Adrenal gland (tissue), 5 donors: ENCODE results near the gene CKAP2L.

Source experiments
- POLR2A ChIP-seq, 2 donors: fragments of 450-650 bp; IDR thresholded peaks; one replicate each; pipeline ENCODE4 v1.6.1; 2017; ENCODE audit warnings: antibody characterized with exemption in 2 of 2, mild to moderate bottlenecking in 2 of 2, moderate library complexity in 1 of 2
- TF ChIP-seq, protein P1 (sequence below), 6 experiments: fragments of 450-650 bp in 4 of 6; fragments of 200-600 bp in 2 of 6; sonication (generic) in 1 of 6; IDR thresholded peaks; 1 replicate in 5 of 6; 2 replicates in 1 of 6; pipeline versions ENCODE4 v1.5.1 to v1.8.0; 2016 to 2021; ENCODE audit warnings: antibody characterized with exemption in 6 of 6, mild to moderate bottlenecking in 2 of 6, moderate library complexity in 1 of 6
- donor health status: DM: no; HTN: no; CAD: no.

DNA sequence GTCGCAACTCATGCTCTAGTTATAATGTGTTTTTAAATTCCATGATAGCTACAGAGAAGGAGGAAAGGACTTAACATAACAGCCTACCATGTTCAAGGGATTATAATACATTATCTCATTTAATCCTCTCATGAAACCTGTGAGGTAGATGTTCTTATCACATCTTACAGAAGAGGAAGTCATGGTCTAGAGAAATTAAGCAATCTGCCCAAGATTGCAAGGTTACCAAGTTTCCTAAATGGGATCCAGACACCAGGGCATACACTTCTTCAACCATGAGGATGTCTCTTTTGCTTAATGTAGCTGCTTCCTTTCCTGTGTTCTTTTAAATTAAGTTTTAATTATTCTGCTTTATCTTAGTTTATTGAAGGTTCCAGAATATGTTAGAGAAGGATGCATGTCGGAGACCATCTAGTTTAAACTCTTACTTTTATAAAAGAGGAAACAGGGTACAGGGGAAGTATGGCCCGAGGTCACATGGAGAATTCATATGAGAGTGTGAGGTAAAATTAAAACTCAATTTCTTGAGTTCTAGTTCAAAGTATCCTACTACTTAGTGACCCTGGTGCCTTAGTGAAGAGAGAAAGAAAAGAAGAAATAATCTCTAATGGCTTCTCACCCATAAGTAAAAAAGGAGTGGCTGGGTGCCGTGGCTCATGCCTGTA lies 23.5 kb upstream of the CKAP2L start:
- TF ChIP-seq, protein P1, sequence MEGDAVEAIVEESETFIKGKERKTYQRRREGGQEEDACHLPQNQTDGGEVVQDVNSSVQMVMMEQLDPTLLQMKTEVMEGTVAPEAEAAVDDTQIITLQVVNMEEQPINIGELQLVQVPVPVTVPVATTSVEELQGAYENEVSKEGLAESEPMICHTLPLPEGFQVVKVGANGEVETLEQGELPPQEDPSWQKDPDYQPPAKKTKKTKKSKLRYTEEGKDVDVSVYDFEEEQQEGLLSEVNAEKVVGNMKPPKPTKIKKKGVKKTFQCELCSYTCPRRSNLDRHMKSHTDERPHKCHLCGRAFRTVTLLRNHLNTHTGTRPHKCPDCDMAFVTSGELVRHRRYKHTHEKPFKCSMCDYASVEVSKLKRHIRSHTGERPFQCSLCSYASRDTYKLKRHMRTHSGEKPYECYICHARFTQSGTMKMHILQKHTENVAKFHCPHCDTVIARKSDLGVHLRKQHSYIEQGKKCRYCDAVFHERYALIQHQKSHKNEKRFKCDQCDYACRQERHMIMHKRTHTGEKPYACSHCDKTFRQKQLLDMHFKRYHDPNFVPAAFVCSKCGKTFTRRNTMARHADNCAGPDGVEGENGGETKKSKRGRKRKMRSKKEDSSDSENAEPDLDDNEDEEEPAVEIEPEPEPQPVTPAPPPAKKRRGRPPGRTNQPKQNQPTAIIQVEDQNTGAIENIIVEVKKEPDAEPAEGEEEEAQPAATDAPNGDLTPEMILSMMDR (IDR thresholded peaks at IDR 0.05), result no peak
- no peak for TF ChIP-seq POLR2A (IDR thresholded peaks at IDR 0.05)
